HEK293 (cell line): ENCODE data around the gene UNC119.

Source experiments
- CTCF ChIA-PET: fragments of 350-600 bp; formaldehyde crosslinking; extraction: SDS; loops from one replicate; lab custom pipeline; 2021; ENCODE audit warnings: antibody characterized with exemption; lab: Yijun Ruan, JAX
- POLR2A ChIA-PET: fragments of 300-600 bp; formaldehyde crosslinking; extraction: SDS; loops from one replicate; lab custom pipeline; 2020; ENCODE audit warnings: antibody characterized with exemption, inconsistent platforms; lab: Yijun Ruan, JAX
- H3K27ac ChIP-seq: fragments of 200-500 bp; sonication (Bioruptor generic); 2 replicates; pipeline ENCODE4 v1.5.1; 2014; ENCODE audit warnings: low read depth, low read length, control low read depth, inconsistent platforms; ENCODE audit errors: extremely low read depth
- H3K36me3 ChIP-seq, 2 experiments: fragments of 200-500 bp in 1 of 2; sonication (Bioruptor generic) in 1 of 2; 1 replicate in 1 of 2; 2 replicates in 1 of 2; pipeline ENCODE4 v1.5.1; 2014 to 2017; ENCODE audit warnings: inconsistent platforms in 2 of 2, low read length in 2 of 2; ENCODE audit not compliant: control insufficient read depth in 2 of 2, insufficient read depth in 1 of 2
- H3K4me1 ChIP-seq: fragments of 200-500 bp; sonication (Bioruptor generic); 2 replicates; pipeline ENCODE4 v1.5.1; 2014; ENCODE audit warnings: mild to moderate bottlenecking, low read length, inconsistent platforms; ENCODE audit not compliant: control insufficient read depth, insufficient read depth
- H3K4me3 ChIP-seq: 2 replicates; pipeline ENCODE4 v1.5.1; 2011; ENCODE audit warnings: low read depth, mild to moderate bottlenecking, control low read depth, low read length, moderate library complexity
- H3K9me3 ChIP-seq: fragments of 200-500 bp; sonication (Bioruptor generic); 2 replicates; pipeline ENCODE4 v1.5.1; 2014; ENCODE audit warnings: low read depth, low read length, inconsistent platforms; ENCODE audit not compliant: control insufficient read depth, insufficient read depth
- ELK4 ChIP-seq: IDR thresholded peaks from 2 replicates; pipeline ENCODE4 v1.6.1; 2011; ENCODE audit warnings: mild to moderate bottlenecking, low read depth, low read length, borderline replicate concordance
- MYNN ChIP-seq: fragments of 450-650 bp; formaldehyde crosslinking; IDR thresholded peaks from 2 replicates; pipeline ENCODE4 v1.5.1; 2016; ENCODE audit warnings: missing biosample characterization, missing genetic modification characterization, borderline replicate concordance
- OSR2 ChIP-seq: fragments of 450-650 bp; formaldehyde crosslinking; IDR thresholded peaks from 2 replicates; pipeline ENCODE4 v1.5.1; 2016; ENCODE audit warnings: missing biosample characterization, missing genetic modification characterization
- SALL2 ChIP-seq: fragments of 450-650 bp; formaldehyde crosslinking; IDR thresholded peaks from 2 replicates; pipeline ENCODE4 v1.5.0; 2017; ENCODE audit warnings: missing biosample characterization, mild to moderate bottlenecking, missing genetic modification characterization, borderline replicate concordance
- SP7 ChIP-seq: fragments of 450-650 bp; formaldehyde crosslinking; IDR thresholded peaks from 2 replicates; pipeline ENCODE4 v1.5.1; 2016; ENCODE audit warnings: missing biosample characterization, missing genetic modification characterization
- TSHZ1 ChIP-seq: fragments of 450-650 bp; formaldehyde crosslinking; IDR thresholded peaks from 2 replicates; pipeline ENCODE4 v1.5.1; 2016; ENCODE audit warnings: missing biosample characterization, missing genetic modification characterization, borderline replicate concordance
- ZBTB8A ChIP-seq: fragments of 450-650 bp; formaldehyde crosslinking; IDR thresholded peaks from 2 replicates; pipeline ENCODE4 v1.5.1; 2016; ENCODE audit warnings: missing biosample characterization, missing genetic modification characterization
- ZNF112 ChIP-seq: fragments of 450-650 bp; formaldehyde crosslinking; IDR thresholded peaks from 2 replicates; pipeline ENCODE4 v1.5.0; 2017; ENCODE audit warnings: missing biosample characterization, missing genetic modification characterization
- ZNF140 ChIP-seq: fragments of 450-650 bp; formaldehyde crosslinking; IDR thresholded peaks from 2 replicates; pipeline ENCODE4 v1.5.1; 2016; ENCODE audit warnings: missing biosample characterization, missing genetic modification characterization
- ZNF148 ChIP-seq: fragments of 450-650 bp; formaldehyde crosslinking; IDR thresholded peaks from 2 replicates; pipeline ENCODE4 v1.5.0; 2017; ENCODE audit warnings: missing biosample characterization, missing genetic modification characterization, borderline replicate concordance
- ZNF366 ChIP-seq: fragments of 450-650 bp; formaldehyde crosslinking; conservative IDR thresholded peaks from 2 replicates; pipeline ENCODE4 v1.5.1; 2016; ENCODE audit warnings: missing biosample characterization, missing genetic modification characterization
- ZNF404 ChIP-seq: fragments of 450-650 bp; formaldehyde crosslinking; IDR thresholded peaks from 2 replicates; pipeline ENCODE4 v1.5.1; 2017; ENCODE audit warnings: missing biosample characterization, missing genetic modification characterization
- ZNF510 ChIP-seq: fragments of 450-650 bp; formaldehyde crosslinking; IDR thresholded peaks from 2 replicates; pipeline ENCODE4 v1.5.1; 2018; ENCODE audit warnings: mild to moderate bottlenecking, missing genetic modification characterization, missing biosample characterization; ENCODE audit not compliant: insufficient replicate concordance
- ZNF645 ChIP-seq: fragments of 450-650 bp; formaldehyde crosslinking; IDR thresholded peaks from 2 replicates; pipeline ENCODE4; 2016; ENCODE audit warnings: missing biosample characterization, missing genetic modification characterization
- ZNF76 ChIP-seq: fragments of 450-650 bp; formaldehyde crosslinking; IDR thresholded peaks from 2 replicates; pipeline ENCODE4; 2016; ENCODE audit warnings: low read depth, missing biosample characterization, missing genetic modification characterization, borderline replicate concordance
- ZNF777 ChIP-seq: fragments of 450-650 bp; formaldehyde crosslinking; IDR thresholded peaks from 2 replicates; pipeline ENCODE4 v1.5.1; 2017; ENCODE audit warnings: missing biosample characterization, missing genetic modification characterization, borderline replicate concordance
- ZNF843 ChIP-seq: fragments of 450-650 bp; formaldehyde crosslinking; IDR thresholded peaks from 2 replicates; pipeline ENCODE4 v1.5.1; 2016; ENCODE audit warnings: missing biosample characterization, missing genetic modification characterization
- TF ChIP-seq, protein P1 (sequence below): fragments of 450-650 bp; formaldehyde crosslinking; IDR thresholded peaks from 2 replicates; pipeline ENCODE4 v1.5.1; 2016; ENCODE audit warnings: missing biosample characterization, missing genetic modification characterization

UNC119 gene

DNA sequence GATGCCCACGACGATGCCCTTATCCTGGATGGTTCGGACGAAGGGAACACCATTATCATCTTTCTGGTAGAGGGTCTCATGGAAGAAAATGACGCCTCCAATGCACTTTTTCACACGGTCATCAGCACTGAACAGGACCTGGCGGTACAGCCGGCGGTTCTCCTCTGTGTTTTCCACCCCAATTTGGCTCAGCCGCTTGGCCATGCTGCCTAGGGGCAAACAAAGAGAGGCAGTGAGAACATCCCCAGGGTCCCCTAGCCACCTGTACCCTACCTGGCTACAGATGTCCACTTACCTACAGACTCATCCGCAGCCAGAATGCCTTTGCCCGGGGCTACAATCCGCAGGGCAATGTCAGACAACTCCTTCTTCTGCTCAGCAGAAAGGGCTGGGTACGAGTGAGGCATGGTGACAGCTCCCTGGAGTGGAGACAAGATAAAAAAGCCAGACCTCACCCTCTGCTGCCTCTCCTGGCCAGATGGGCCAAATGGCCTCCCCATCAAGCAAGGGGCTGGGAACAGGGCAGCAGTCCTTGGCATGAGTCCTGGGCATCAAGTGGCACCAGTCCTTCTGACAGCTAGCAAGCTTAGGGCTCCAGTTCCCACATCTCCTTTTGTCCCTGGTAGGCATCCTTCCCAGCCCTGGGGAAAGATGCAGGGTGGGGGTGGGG, 22.8 kb upstream of the UNC119 start:
- Histone ChIP-seq H3K9me3 (no peaks in the 10 kb centered on the region), H3K4me3 (no peak overlapping the region), H3K27ac (no peak overlapping the region), H3K36me3 (peaks cover 21 to 50% of the 10 kb centered on the region in 2 experiments), H3K4me1 (peaks cover 3% of the 10 kb centered on the region; the same call in 1 of the 2 replicates)
- ChIA-PET POLR2A (interaction anchor here (1.1 to 1.3 kb wide), 2 partner anchors 10 to 25 kb away, joined by 3 to 4 read pairs; no protein-coding TSS in a partner anchor), CTCF (interaction anchor here (0.6 to 1.8 kb wide), 4 partner anchors 24 to 97 kb away, joined by 3 to 11 read pairs (median 6); no protein-coding TSS in a partner anchor)
- TF ChIP-seq ZNF76 (no peak), ZNF510 (no peak), TSHZ1 (tag by site-specific recombination) (no peak), ELK4 (no peak), ZNF843 (tag by site-specific recombination) (no peak), OSR2 (tag by site-specific recombination) (no peak), ZNF112 (tag by site-specific recombination) (no peak), ZNF645 (tag by site-specific recombination) (no peak), ZBTB8A (tag by site-specific recombination) (no peak), SALL2 (tag by site-specific recombination) (no peak), MYNN (no peak), ZNF140 (tag by site-specific recombination) (no peak), SP7 (tag by site-specific recombination) (no peak), ZNF366 (tag by site-specific recombination) (no peak), ZNF404 (no peak), ZNF777 (no peak), ZNF148 (tag by site-specific recombination) (no peak)
- TF ChIP-seq, protein P1, sequence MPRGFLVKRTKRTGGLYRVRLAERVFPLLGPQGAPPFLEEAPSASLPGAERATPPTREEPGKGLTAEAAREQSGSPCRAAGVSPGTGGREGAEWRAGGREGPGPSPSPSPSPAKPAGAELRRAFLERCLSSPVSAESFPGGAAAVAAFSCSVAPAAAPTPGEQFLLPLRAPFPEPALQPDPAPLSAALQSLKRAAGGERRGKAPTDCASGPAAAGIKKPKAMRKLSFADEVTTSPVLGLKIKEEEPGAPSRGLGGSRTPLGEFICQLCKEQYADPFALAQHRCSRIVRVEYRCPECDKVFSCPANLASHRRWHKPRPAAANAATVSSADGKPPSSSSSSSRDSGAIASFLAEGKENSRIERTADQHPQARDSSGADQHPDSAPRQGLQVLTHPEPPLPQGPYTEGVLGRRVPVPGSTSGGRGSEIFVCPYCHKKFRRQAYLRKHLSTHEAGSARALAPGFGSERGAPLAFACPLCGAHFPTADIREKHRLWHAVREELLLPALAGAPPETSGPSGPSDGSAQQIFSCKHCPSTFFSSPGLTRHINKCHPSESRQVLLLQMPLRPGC (tag by site-specific recombination) = no peak
